ENCODE data around the gene OR2S2.

OR2S2 gene

DNA sequence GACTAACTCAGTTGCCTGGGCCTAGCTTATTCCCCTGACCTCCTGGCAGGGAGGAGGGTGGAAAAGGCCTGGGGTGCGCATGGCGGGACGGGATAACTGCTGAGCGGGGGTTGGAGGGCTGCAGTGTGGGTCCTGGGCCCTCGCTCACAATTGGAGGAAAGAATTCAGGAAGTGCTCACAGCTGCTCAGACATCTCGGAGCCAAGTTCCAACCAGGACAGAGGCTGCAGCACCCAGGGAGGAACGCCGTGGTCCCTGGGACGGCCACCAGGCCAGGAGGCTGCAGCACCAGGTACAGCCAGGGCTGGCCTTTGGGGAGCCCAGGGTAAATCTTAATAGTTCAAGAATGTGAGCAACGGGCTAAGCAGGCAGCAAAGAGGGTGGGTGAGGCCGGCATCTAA is 48.7 kb downstream of the OR2S2 start, which contains the start of gene SPAAR:
Gene SPAAR (plus strand): TSS at position 217 of the 400 bp plus-strand sequence. CDS start 974 bp downstream, outside the sequence.
- no peak for DNase-seq (ENCODE audit: low read depth)

DNA sequence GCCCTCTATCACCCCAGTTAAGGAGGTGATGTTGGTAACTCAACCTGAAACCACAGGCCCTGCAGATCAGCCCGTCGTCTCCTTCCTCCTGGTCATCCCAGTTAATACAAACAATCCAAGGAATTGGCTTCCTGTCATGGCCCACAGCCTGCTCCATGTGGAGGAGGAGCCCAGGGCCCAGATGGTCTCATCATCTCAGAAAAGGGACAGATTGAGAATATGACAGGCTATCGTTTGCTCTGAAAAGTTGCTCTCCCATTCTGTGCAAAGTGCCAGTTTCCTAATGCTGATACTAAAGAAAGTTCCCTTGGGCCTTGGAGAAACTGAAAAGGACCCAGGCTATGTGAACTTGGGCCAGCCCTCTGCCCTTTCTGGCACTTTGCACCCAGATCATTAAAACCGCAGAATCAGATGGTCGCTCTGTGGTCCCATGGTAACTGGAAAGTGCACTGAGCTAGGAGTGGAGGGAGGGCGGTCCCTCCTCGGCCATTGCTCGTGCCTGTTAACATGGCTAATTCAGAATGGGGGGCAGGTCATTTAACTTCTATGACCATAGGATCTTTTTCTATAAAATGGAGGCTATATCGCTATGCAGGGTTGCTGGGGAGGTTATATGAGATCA is 49.3 kb downstream of the OR2S2 start:
- DNase-seq (ENCODE audit: low read depth): no peak

DNA sequence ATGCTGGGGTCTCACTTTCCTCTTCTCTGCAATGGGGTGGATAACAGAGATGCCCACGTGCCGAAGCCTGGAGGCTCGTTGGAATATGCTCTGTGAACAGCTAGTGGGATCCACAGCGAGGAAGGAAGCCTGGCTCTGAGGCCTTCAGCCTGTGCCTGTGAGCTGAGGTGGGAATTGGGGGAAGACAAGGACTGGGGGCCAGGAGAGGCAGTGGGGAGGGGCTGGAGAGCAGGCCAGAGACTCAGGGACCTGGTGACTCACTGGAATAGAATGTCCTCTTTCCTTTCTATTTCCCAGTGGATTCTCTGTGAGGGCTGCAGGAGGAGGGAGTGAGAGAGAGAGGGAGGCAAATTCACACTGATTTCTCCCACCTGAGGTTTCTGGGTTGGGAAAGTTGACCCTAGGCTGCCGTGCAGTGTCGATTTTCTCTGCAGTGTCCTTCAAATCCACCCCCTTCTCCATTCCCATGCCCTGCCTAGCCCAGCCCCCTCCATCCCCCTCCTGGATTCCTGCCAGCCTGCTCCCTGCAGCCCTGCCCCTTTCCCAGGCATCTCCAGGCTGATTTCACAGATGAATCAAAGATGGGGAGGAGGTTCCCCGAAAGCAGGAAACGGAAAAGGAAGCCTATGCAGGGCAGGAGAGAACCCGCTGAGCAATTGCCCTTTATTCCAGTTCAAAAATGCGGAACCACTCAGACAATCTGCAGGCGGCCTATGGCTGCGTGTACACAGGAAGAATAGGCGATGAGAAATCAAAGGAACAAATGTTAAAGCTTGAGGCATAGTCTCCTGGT is 50.0 kb downstream of the OR2S2 start:
- peak; percentile 97 for DNase-seq (ENCODE audit: low read depth)

All from HS-27A (cell line).